Measurements from ENCODE around the gene SPHK1. TPM values are rescaled to one million over a fixed set of nuclear protein-coding genes. Genes with fewer than 3 reads are reported as not detected.
"Not testable (repeated sequence)": the region's sequence is repeated elsewhere in the genome, so short reads cannot be mapped to it uniquely, and the experiment has no call there.

The SPHK1 gene
- total and polyA plus RNA-seq, 12 donors = 0.53 to 15.3 (median 4.7) TPM

DNA sequence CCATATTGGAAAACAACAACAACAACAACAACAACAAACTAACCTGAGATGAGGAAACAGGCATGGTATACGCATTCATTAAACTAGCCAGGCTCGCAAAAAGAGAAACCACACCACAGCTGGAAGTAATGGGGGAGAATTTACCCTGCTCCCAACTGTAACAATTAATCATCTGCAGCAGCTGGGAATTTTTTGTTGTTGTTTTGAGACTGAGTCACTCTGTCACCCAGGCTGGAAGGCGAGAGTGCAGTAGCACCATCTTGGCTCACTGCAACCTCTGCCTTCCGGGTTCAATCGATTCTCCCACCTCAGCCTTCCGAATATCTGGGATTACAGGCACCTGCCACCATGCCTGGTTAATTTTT lies 47.0 kb upstream of the SPHK1 start:
- TF ChIP-seq POLR2A (IDR thresholded peaks at IDR 0.05) = no peak
- TF ChIP-seq, protein P1, sequence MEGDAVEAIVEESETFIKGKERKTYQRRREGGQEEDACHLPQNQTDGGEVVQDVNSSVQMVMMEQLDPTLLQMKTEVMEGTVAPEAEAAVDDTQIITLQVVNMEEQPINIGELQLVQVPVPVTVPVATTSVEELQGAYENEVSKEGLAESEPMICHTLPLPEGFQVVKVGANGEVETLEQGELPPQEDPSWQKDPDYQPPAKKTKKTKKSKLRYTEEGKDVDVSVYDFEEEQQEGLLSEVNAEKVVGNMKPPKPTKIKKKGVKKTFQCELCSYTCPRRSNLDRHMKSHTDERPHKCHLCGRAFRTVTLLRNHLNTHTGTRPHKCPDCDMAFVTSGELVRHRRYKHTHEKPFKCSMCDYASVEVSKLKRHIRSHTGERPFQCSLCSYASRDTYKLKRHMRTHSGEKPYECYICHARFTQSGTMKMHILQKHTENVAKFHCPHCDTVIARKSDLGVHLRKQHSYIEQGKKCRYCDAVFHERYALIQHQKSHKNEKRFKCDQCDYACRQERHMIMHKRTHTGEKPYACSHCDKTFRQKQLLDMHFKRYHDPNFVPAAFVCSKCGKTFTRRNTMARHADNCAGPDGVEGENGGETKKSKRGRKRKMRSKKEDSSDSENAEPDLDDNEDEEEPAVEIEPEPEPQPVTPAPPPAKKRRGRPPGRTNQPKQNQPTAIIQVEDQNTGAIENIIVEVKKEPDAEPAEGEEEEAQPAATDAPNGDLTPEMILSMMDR (IDR thresholded peaks at IDR 0.05) = no peak
- DNase-seq = no peak
- Histone ChIP-seq H3K4me3 (no peak overlapping the region), H3K27ac (no peak overlapping the region), H3K4me1 (replicated peaks in 1 of 2) (no peaks in the 10 kb centered on the region), H3K9me3 (replicated peaks in 1 of 3) (no peaks in the 10 kb centered on the region), H3K27me3 (no peaks in the 10 kb centered on the region), H3K36me3 (replicated peaks in 1 of 2) (no peaks in the 10 kb centered on the region)
- intact Hi-C loops (cut with DNase I) = no loop called here
- WGBS, 4 donors = 66 to 87% (median 81%) methylated on average over 6 of the region's 6 CpGs

DNA sequence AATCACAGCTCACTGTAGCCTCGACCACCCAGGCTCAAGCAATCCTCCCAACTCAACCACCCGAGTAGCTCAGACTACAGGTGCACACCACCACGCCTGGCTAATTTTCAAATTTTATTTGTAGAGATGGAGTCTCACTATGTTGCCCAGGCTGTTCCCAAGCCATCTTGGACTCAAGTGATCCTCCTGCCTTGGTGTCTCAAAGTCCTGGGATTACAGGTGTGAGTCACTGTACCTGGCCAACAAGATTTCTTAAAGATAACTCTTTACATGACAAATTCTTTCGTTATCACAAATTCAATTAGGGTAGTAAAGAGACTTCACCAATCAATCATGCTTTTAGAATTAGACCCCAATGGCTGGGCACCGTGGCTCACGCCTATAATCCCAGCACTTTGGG lies 43.1 kb upstream of the SPHK1 start:
- Histone ChIP-seq H3K36me3 (replicated peaks in 1 of 2) (peaks cover 0 to 21% of the 10 kb centered on the region in 2 donors), H3K27me3 (no peaks in the 10 kb centered on the region), H3K9me3 (replicated peaks in 1 of 3) (no peaks in the 10 kb centered on the region), H3K4me3 (no peak overlapping the region), H3K4me1 (replicated peaks in 1 of 2) (peaks cover 0 to 3% of the 10 kb centered on the region in 2 donors), H3K27ac (no peak overlapping the region)
- TF ChIP-seq, protein P1 (IDR thresholded peaks at IDR 0.05) = no peak
- no peak for TF ChIP-seq POLR2A (IDR thresholded peaks at IDR 0.05)
- no peak for DNase-seq
- intact Hi-C loops (cut with DNase I) = no loop called here
- 94 to 99% (median 97%) methylated on average over 6 of the region's 6 CpGs for WGBS, 4 donors

DNA sequence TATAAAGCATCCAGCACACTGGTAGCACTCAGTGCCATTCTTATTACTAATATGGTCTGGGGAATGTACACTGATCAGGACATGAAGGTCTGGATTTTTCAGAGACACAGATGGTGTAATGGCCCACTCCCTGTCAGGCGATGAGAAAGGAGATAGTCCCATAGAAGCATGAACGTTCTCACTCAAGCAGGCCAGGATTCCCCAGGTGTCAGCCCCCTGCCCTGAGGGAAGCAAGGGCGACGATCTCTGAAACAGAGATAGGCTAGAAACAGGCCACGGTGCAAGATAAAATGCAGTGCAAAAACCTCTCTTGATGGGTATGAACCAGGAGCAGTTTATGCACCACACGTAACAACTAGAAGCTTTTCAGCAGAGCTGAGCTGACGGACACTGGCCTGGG lies 41.3 kb upstream of the SPHK1 start:
- intact Hi-C loops (cut with DNase I) = no loop called here
- H3K27ac ChIP-seq = no peak overlapping the region
- no peaks in the 10 kb centered on the region for H3K27me3 ChIP-seq
- H3K4me1 ChIP-seq (replicated peaks in 1 of 2) = peaks cover 0 to 3% of the 10 kb centered on the region in 2 donors
- H3K4me3 ChIP-seq = no peak overlapping the region
- peaks cover 0 to 37% of the 10 kb centered on the region in 2 donors for H3K36me3 ChIP-seq (replicated peaks in 1 of 2)
- H3K9me3 ChIP-seq (replicated peaks in 1 of 3) = no peaks in the 10 kb centered on the region
- DNase-seq = no peak
- 87 to 99% (median 93%) methylated on average over 7 of the region's 7 CpGs for WGBS, 4 donors
- TF ChIP-seq POLR2A (IDR thresholded peaks at IDR 0.05) = no peak
- TF ChIP-seq, protein P1 (IDR thresholded peaks at IDR 0.05) = no peak

DNA sequence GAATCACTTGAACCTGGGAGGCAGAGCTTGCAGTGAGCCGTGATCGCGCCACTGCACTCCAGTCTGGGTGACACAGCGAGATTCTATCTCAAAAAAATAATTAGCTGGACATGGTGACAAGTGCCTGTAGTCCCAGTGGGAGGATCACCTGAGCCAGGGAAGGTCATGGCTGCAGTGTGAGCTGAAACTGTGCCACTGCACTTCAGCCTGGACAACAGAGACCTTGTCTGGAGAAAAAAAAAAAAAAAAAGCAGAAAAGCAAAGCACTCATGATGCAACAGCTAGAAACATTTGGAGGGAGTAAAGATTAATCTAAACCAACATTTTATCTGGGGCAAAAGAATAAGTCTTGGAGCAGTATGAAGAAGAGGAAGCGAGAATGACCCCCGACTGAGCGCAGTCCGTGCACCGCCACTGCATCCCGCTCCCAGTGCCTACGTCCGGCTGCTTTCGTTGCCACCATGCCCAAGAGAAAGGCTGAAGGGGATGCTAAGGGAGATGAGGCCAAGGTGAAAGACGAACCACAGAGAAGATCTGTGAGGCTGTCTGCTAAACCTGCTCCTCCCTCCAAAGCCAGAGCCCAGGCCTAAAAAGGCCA lies 38.9 kb upstream of the SPHK1 start:
- H3K36me3 ChIP-seq (replicated peaks in 1 of 2) = peaks cover 0 to 38% of the 10 kb centered on the region in 2 donors
- H3K9me3 ChIP-seq (replicated peaks in 1 of 3) = no peaks in the 10 kb centered on the region
- H3K27me3 ChIP-seq = no peaks in the 10 kb centered on the region
- no peak overlapping the region for H3K4me3 ChIP-seq
- peak in 3 of 7 donors; percentile 39 to 70 (median 61) for DNase-seq
- H3K4me1 ChIP-seq (replicated peaks in 1 of 2) = peaks cover 0 to 3% of the 10 kb centered on the region in 2 donors
- H3K27ac ChIP-seq = no peak overlapping the region
- TF ChIP-seq, protein P1 (IDR thresholded peaks at IDR 0.05) = no peak
- TF ChIP-seq POLR2A (IDR thresholded peaks at IDR 0.05) = no peak
- WGBS, 4 donors = 80 to 88% (median 85%) methylated on average over 14 of the region's 14 CpGs
- intact Hi-C loops (cut with DNase I) = no loop called here

DNA sequence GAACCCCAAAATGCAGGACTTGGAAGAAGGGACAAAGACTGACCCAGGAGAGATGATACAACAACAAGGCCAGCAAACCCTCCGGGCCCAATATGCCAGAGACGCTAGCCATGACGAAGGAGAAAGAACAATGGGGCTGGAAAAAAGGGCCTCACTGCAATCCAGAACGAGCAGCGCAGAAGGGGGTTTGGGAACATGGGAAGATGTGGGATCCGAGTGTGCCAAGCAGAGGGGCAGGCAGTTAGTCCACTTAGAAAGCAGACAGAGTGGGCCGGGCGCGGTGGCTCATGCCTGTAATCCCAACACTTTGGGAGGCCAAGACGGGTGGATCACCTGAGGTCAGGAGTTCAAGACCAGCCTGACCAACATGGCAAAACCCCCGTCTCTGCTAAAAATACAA lies 37.5 kb upstream of the SPHK1 start:
- intact Hi-C loops (cut with DNase I); H3K27me3 ChIP-seq; H3K4me1 ChIP-seq (replicated peaks in 1 of 2); H3K27ac ChIP-seq; H3K9me3 ChIP-seq (replicated peaks in 1 of 3); DNase-seq; H3K4me3 ChIP-seq: not testable (repeated sequence)
- H3K36me3 ChIP-seq (replicated peaks in 1 of 2) = peaks cover 0 to 38% of the 10 kb centered on the region in 2 donors
- WGBS, 4 donors = 92 to 97% (median 94%) methylated on average over 11 of the region's 11 CpGs
